HG02623 (cell line): Measurements from ENCODE around the gene JUP.
"Not testable (repeated sequence)": the region's sequence is repeated elsewhere in the genome, so short reads cannot be mapped to it uniquely, and the experiment has no call there.

ENCODE experiments used
- ATAC-seq: cut with Tn5 transposase; IDR thresholded peaks from one replicate; pipeline ENCODE4 v1.9.1; 2021; ENCODE audit warnings: moderate library complexity; ENCODE audit not compliant: unreplicated experiment

Gene JUP

GRCh38 chr17:41786227-41787020, at the start of gene JUP:
JUP (minus strand) TSS chr17:41786711; CDS start chr17:41771854, 14,857 bp downstream.
- ATAC-seq = peak; percentile 57

DNA sequence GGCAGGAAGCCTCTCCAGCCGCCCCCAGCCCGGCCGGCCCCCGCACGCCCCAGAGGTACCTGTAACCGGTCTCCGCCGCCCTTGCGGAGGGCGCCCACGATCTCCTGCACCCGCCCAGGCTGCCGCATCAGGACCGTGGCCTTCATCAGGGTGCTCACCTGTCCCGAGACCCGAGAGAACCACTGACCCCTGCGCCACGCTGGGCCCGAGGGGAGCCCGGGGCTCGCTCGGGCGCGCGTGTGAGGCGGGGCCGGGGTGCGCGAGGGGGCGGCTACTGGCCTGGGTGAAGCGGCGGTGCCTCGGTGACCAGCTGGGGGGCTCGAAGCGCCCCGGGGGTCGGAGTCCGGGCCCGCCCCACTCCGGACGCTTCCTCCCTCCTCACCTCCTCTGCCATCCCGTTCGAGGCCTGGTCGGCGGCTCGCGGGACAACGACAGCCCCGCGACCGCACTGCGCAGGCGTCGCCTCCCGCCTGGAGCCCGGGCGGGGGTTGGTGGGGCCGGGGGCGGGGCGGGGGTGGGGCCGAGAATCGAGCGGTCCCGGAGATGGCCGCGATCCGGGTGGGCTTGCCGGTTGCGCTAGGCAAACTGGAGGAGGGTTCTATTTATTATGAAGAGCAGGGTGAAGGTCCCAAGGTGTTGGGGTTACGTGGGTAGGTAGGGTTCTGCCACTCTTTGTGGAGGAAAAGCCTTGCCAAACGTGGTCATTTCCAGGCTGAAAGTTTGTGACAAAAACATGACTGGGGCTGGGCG, 49.5 kb upstream of the JUP start, which contains the start of gene NT5C3B:
NT5C3B (minus strand) TSS at position 433 of the 750 bp plus-strand sequence; CDS start at position 394, 39 bp downstream.
- no peak for ATAC-seq

- no peak for ATAC-seq
Measured at GRCh38 chr17:41835214-41835799, 48.8 kb upstream of the JUP start.

DNA sequence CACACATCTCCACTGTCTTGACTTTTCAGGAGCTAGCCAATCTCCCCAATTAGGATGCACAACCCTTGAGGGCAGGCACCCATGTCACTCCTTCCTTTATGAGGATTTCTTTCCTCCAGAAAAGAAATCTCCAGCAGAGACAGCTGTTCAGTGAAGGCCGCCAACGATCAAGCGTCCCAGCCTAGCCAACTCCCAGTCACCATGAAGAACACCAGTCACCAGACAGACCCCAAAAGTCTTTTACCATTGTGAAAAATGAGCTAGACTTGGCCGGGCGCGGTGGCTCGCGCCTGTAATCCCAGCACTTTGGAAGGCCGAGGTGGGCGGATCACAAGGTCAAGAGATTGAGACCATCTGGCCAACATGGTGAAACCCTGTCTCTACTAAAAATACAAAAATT, 43.5 kb upstream of the JUP start:
- not testable (repeated sequence) for ATAC-seq

DNA sequence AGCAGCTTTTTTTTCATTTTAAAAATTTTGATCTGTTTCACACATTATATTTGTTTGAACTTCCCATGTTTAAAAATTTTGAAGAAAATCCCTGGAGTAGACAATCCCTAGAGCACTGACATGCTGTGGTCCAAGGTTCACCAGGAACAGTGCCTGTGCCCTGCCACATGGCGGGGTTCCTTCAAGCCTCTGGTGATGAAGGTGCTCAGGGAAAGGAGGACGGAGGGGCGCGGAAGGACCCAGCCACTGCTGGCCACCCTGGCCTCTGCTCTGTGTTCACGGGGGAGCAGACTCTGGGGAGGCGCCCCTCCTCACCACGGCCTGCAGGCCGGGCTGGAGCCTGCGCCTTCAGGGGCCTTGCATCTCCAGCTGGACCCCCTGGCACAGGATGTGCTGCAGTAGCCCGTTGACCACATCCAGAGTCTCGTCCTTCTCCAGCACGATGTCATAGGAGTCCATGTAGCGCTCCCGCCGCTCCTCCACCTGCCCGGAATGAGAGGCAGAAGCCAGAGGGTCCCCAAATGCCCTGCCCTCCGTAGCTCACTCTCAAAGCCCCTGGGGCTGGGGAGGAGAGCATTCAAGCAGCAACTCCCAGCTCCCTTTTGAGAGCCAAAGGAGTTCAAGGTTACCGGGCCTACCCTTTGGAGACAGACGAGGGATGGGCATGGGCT, 38.8 kb upstream of the JUP start:
- ATAC-seq = no peak

DNA sequence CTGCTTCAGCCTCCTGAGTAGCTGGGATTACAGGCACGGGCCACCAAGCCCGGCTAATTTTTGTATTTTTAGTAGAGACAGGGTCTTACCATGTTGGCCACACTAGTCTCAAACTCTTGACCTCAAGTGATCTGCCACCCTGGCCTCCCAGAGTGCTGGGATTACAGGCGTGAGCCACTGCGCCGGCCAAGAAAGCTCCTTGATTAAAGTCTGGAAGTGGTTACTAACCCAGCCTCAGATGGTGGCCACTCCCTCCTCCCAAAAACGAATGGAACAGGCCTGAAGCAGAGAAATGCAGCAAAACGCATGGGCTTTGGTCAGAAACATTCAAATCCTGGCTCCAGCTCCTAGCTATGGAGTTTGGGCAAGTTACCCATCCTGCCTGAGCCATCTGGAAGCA, 37.6 kb upstream of the JUP start:
- no peak for ATAC-seq

- no peak for ATAC-seq
Measured at GRCh38 chr17:41823580-41823979, 37.1 kb upstream of the JUP start.

GRCh38 chr17:41823141-41823524, 36.6 kb upstream of the JUP start:
- no peak for ATAC-seq

DNA sequence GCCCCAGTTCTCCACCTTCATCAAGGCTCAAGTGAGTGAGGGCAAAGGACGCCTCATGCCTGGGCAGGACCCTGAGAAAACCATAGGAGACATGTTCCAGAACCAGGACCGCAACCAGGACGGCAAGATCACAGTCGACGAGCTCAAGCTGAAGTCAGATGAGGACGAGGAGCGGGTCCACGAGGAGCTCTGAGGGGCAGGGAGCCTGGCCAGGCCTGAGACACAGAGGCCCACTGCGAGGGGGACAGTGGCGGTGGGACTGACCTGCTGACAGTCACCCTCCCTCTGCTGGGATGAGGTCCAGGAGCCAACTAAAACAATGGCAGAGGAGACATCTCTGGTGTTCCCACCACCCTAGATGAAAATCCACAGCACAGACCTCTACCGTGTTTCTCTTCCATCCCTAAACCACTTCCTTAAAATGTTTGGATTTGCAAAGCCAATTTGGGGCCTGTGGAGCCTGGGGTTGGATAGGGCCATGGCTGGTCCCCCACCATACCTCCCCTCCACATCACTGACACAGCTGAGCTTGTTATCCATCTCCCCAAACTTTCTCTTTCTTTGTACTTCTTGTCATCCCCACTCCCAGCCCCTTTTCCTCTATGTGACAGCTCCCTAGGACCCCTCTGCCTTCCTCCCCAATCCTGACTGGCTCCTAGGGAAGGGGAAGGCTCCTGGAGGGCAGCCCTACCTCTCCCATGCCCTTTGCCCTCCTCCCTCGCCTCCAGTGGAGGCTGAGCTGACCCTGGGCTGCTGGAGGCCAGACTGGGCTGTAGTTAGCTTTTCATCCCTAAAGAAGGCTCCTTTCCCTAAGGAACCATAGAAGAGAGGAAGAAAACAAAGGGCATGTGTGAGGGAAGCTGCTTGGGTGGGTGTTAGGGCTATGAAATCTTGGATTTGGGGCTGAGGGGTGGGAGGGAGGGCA, 36.0 kb upstream of the JUP start:
- ATAC-seq = no peak

GRCh38 chr17:41821776-41822175, 35.3 kb upstream of the JUP start:
- ATAC-seq = no peak

GRCh38 chr17:41818024-41818423, 31.5 kb upstream of the JUP start:
- no peak for ATAC-seq

DNA sequence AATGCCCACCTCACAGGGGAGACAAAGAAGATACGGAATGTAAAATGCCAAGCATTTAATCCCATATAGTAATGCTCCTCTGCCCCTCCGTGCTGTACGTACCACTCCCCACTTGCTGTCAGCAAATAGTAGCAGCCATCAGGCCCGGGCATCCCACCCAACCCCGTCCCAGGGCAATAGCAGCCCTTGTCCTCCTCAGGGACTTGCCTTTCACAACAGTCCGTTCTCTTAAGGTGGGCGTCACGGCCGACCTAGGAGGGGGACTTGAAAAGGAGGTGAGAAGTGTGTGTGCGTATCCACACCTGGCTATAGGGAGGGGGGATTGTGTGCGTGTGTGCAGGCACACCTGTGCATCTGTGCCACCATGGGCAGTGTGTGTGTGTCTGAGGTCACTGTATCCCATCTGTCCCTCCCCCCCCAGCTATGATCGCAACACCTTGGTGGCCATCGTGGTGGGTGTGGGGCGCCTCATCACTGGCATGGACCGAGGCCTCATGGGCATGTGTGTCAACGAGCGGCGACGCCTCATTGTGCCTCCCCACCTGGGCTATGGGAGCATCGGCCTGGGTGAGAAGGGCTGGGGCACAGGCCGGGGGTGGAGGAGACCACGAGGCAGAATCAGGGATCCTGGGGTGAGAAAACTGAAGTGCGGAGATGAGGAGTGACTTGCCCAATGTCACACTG, 30.3 kb upstream of the JUP start:
- no peak for ATAC-seq

DNA sequence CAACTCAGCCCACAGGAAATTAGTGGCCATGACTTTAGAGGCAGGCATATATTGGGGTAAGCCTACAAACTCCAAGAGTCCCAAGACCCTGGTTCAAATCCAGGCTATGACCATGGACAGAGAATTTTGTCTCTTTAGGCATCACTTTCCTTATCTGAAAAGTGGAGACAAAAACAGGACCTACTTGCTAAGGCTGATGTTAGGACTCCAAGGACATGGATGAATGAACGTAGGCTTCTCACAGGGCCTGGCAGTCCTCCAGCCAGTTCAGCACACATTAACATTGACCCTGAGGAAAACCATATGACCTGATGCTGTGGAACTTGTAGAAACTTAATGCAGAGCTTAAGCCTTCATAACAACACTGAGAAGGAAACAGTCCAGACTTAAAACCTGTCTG, 27.7 kb upstream of the JUP start:
- no peak for ATAC-seq

- ATAC-seq = no peak
Measured at GRCh38 chr17:41813699-41814124, 27.2 kb upstream of the JUP start.

DNA sequence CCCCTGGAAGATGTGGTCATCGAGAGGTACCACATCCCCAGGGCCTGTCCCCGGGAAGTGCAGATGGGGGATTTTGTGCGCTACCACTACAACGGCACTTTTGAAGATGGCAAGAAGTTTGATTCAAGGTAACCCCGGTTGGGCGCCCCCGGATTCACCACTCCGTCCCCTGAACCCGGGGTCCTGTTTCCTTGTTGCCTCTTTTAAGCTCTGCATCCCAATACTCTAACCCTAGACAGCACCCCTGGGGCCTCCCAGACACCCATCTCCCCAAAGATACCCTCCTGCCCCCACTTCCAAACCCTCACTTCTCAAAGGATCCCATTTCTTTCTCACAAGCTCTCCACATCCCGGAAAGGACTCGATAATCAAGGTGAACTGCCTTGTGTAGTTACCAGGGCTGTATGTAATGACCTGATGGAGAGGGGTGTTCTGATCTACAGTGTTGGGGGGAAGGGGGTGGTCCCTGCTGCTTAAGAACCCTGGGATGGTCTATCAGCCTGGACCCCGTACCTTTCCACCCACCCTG, 26.7 kb upstream of the JUP start:
- ATAC-seq = no peak

GRCh38 chr17:41812381-41813151, 26.1 kb upstream of the JUP start, which contains the start of gene FKBP10:
FKBP10 (plus strand) TSS chr17:41813004; CDS start chr17:41813035, 31 bp downstream.
- ATAC-seq = no peak

DNA sequence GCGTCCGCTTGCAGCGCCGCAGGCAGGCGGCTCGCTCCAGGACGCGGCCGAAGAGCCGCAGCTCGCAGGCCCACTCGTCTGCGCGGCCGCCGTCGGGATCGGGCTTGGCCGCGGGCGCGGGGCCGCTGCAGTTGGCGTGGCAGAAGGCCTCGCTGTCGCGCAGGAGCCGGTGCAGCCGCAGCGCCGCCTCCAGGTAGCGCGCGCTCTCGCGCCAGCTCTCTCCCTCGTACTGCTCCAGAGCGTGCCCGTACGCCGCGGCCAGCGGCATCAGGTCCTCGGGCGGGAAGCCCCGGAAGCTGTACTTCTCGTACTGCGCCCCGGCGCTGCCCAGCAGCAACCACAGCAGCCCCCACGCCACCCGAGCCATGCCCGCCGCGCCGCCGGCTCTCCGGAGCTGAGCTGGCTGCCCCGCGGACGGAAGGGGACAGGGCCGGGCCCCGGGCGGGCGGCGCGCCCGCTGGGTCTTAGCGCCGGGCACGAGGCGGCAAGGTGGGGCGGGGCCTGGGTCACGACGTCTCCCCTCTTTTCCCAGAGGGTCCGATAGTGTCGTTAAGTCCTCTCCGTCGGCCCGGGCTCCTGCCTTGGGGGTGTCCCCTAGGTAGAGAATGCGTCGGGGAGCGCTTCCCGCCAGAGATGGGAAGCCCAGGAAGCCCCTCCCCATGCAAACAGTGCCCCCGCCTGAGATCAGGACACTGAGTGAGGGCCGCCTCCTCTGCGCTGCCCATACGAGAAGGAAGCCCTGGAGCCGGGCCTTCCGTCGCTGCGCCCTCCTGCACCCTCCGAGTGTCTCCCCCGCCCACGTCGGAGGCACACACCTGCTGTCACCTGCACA, 25.3 kb upstream of the JUP start, which contains the start of gene P3H4:
P3H4 (minus strand) TSS at position 401 of the 832 bp plus-strand sequence; CDS start at position 367, 34 bp downstream.
- ATAC-seq = peak; percentile 52
